Renal cortex interstitium (tissue), 11 donors: ENCODE data around the gene CEP72. TPM values are rescaled to one million over a fixed set of nuclear protein-coding genes. Genes with fewer than 3 reads are reported as not detected.

Experiments
- DNase-seq, 11 donors: peaks; one replicate each; pipeline ENCODE4 v3.0.0-alpha.2; 2013; ENCODE audit warnings: low read depth in 9 of 11, low spot score in 4 of 11; ENCODE audit errors: extremely low read depth in 1 of 11
- polyA plus RNA-seq, 3 donors: library from polyadenylated mRNA; unstranded; fragments of 120-200 nt; gene quantifications; one replicate each; pipeline ENCODE4 v1.2.1, GENCODE V29; 2013; ENCODE audit not compliant: insufficient read length in 3 of 3

Gene CEP72
- polyA plus RNA-seq, 3 donors, result 8.7 to 10.8 (median 10.3) TPM

GRCh38 chr5:644509-644908 lies 32.4 kb downstream of the CEP72 start:
- no peak for DNase-seq

GRCh38 chr5:644971-645370 lies 32.8 kb downstream of the CEP72 start:
- no peak for DNase-seq

- DNase-seq, result no peak
Observed at GRCh38 chr5:645421-645820, 33.3 kb downstream of the CEP72 start.

GRCh38 chr5:646396-647201 lies 34.5 kb downstream of the CEP72 start:
- no peak for DNase-seq

GRCh38 chr5:647311-647710 lies 35.2 kb downstream of the CEP72 start:
- no peak for DNase-seq

- no peak for DNase-seq
Observed at GRCh38 chr5:647727-648126, 35.6 kb downstream of the CEP72 start.

GRCh38 chr5:651296-652022 lies 39.3 kb downstream of the CEP72 start:
- DNase-seq, result no peak

- no peak for DNase-seq
Observed at GRCh38 chr5:652023-652515, 39.9 kb downstream of the CEP72 start.

- DNase-seq, result no peak
Observed at GRCh38 chr5:652773-653350, 40.7 kb downstream of the CEP72 start.

- no peak for DNase-seq
Observed at GRCh38 chr5:654071-654778, 42.1 kb downstream of the CEP72 start.

- no peak for DNase-seq
Observed at GRCh38 chr5:655406-655805, 43.3 kb downstream of the CEP72 start.

- no peak for DNase-seq
Observed at GRCh38 chr5:657570-657969, 45.4 kb downstream of the CEP72 start.

- no peak for DNase-seq
Observed at GRCh38 chr5:658103-658502, 46.0 kb downstream of the CEP72 start.

- no peak for DNase-seq
Observed at GRCh38 chr5:659496-660263, 47.5 kb downstream of the CEP72 start.

- DNase-seq, result no peak
Observed at GRCh38 chr5:660491-661030, 48.4 kb downstream of the CEP72 start.

GRCh38 chr5:661891-662750 lies 50.0 kb downstream of the CEP72 start:
- no peak for DNase-seq

- DNase-seq, result no peak
Observed at GRCh38 chr5:662751-663435, 50.8 kb downstream of the CEP72 start.
